Activated T-cell treated with anti-CD3 and anti-CD28 coated beads, Interleukin-2, amount 50 U/mL, for 4 hours (primary cell): ENCODE data around the gene HOXB2. TPM values are rescaled to one million over a fixed set of nuclear protein-coding genes. Genes with fewer than 3 reads are reported as not detected.
A peak's percentile ranks its signal among the peaks of the same experiment; 100 is the strongest.

Experiments used
- ATAC-seq, 2 donors: fragments of 200-7000 bp; cut with Tn5 transposase; one replicate each; pipeline ENCODE4 v1.10.0; 2021
- DNase-seq: peaks from one replicate; pipeline ENCODE4 v3.0.0-alpha.2; 2020
- H3K27me3 Mint-ChIP-seq: one replicate; pipeline ENCODE4 v1.8.0; 2021; ENCODE audit warnings: low read depth, mixed read lengths
- H3K36me3 Mint-ChIP-seq: one replicate; pipeline ENCODE4 v1.8.0; 2022; ENCODE audit warnings: mixed read lengths; ENCODE audit not compliant: insufficient read depth
- H3K4me1 Mint-ChIP-seq: one replicate; pipeline ENCODE4 v1.8.0; 2021; ENCODE audit warnings: low read depth, mixed read lengths
- H3K4me3 Mint-ChIP-seq: one replicate; pipeline ENCODE4 v1.8.0; 2021; ENCODE audit warnings: mild to moderate bottlenecking, moderate library complexity, mixed read lengths
- H3K9me3 Mint-ChIP-seq: one replicate; pipeline ENCODE4 v1.8.0; 2021; ENCODE audit warnings: mixed read lengths
- total RNA-seq, 3 donors: library from RNA; stranded (reverse); gene quantifications; one replicate each; pipeline ENCODE4 v1.2.1, GENCODE V29; 2021

HOXB2 gene
- total RNA-seq, 3 donors from 2014 or later: 12.9 to 21.3 (median 12.9) TPM

GRCh38 chr17:48532261-48532660 lies 12.6 kb downstream of the HOXB2 start:
- H3K4me1 Mint-ChIP-seq: peaks cover 2% of the 10 kb centered on the region

DNA sequence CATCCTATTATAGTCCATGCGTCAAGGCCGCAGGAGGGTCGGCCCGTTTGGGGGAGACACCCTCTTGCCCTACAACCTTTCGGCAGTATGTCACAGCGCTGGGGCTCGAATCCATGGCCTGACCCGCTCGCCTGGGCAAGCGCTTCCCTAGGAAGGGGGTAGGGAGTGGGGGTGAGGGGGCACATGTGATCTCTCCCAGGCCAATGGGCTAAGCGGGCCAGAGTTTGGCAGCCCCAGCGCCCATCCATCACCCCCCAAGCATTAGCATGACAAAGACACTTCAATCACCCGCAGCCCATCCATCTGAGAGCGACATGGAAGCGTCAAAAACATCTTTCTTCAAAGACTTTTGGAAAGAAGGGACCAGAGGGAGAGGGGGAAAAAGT lies 14.0 kb downstream of the HOXB2 start, which contains the start of gene HOXB1:
Gene HOXB1 (minus strand): TSS at position 125 of the 386 bp plus-strand sequence. CDS start 107 bp downstream, at position 18.
- Mint-ChIP-seq H3K4me3 (no peak within 1 kb of the TSS), H3K27me3 (peaks cover 8% of the 10 kb centered on the region), H3K36me3 (no peaks in the 10 kb centered on the region), H3K9me3 (no peaks in the 10 kb centered on the region), H3K4me1 (peaks cover 2% of the 10 kb centered on the region)
- DNase-seq (no peak), ATAC-seq (no peak)

More at GRCh38 chr17:48532261-48532660, 12.6 kb downstream of the HOXB2 start:
- DNase-seq: no peak
- H3K9me3 Mint-ChIP-seq: no peaks in the 10 kb centered on the region
- H3K36me3 Mint-ChIP-seq: no peaks in the 10 kb centered on the region
- no peak for ATAC-seq
- H3K4me3 Mint-ChIP-seq: no peak overlapping the region
- no peaks in the 10 kb centered on the region for H3K27me3 Mint-ChIP-seq

GRCh38 chr17:48530208-48530886 lies 14.6 kb downstream of the HOXB2 start:
- Mint-ChIP-seq H3K36me3 (no peaks in the 10 kb centered on the region), H3K27me3 (peaks cover 12% of the 10 kb centered on the region), H3K4me1 (peaks cover 2% of the 10 kb centered on the region), H3K4me3 (no peak overlapping the region), H3K9me3 (no peaks in the 10 kb centered on the region)
- DNase-seq (no peak), ATAC-seq (peak in 1 of 2 donors; percentile 30)

- peaks cover 2% of the 10 kb centered on the region for H3K4me1 Mint-ChIP-seq
- DNase-seq (no peak), ATAC-seq (no peak)
- no peaks in the 10 kb centered on the region for H3K36me3 Mint-ChIP-seq
- H3K4me3 Mint-ChIP-seq: no peak overlapping the region
- H3K9me3 Mint-ChIP-seq: no peaks in the 10 kb centered on the region
- peaks cover 17% of the 10 kb centered on the region for H3K27me3 Mint-ChIP-seq
These were observed 15.3 kb downstream of the HOXB2 start for GRCh38 chr17:48529683-48530009.

GRCh38 chr17:48528936-48529682 lies 15.8 kb downstream of the HOXB2 start:
- Mint-ChIP-seq H3K27me3 (peaks cover 22% of the 10 kb centered on the region), H3K36me3 (no peaks in the 10 kb centered on the region), H3K4me1 (peaks cover 2% of the 10 kb centered on the region), H3K4me3 (no peak overlapping the region), H3K9me3 (no peaks in the 10 kb centered on the region)
- no peak for DNase-seq
- ATAC-seq: no peak

- H3K27me3 Mint-ChIP-seq: peaks cover 24% of the 10 kb centered on the region
- H3K9me3 Mint-ChIP-seq: no peaks in the 10 kb centered on the region
These were observed 16.6 kb downstream of the HOXB2 start for GRCh38 chr17:48528153-48528935.

GRCh38 chr17:48527547-48527932 lies 17.4 kb downstream of the HOXB2 start:
- Mint-ChIP-seq H3K4me3 (no peak overlapping the region), H3K9me3 (no peaks in the 10 kb centered on the region), H3K4me1 (peaks cover 2% of the 10 kb centered on the region), H3K36me3 (no peaks in the 10 kb centered on the region), H3K27me3 (peaks cover 24% of the 10 kb centered on the region)
- DNase-seq: no peak
- no peak for ATAC-seq

More at GRCh38 chr17:48528153-48528935, 16.6 kb downstream of the HOXB2 start:
- no peak overlapping the region for H3K4me3 Mint-ChIP-seq
- H3K4me1 Mint-ChIP-seq: peaks cover 2% of the 10 kb centered on the region
- no peak for ATAC-seq
- DNase-seq: no peak
- H3K36me3 Mint-ChIP-seq: no peaks in the 10 kb centered on the region

- Mint-ChIP-seq H3K9me3 (no peaks in the 10 kb centered on the region), H3K27me3 (peaks cover 29% of the 10 kb centered on the region), H3K4me1 (peaks cover 2% of the 10 kb centered on the region), H3K4me3 (no peak overlapping the region), H3K36me3 (no peaks in the 10 kb centered on the region)
- peak in 1 of 2 donors; percentile 37 for ATAC-seq
- no peak for DNase-seq
These were observed 18.0 kb downstream of the HOXB2 start for GRCh38 chr17:48526608-48527546.

- peaks cover 38% of the 10 kb centered on the region for H3K27me3 Mint-ChIP-seq
- no peak overlapping the region for H3K4me3 Mint-ChIP-seq
- ATAC-seq: no peak
- no peaks in the 10 kb centered on the region for H3K9me3 Mint-ChIP-seq
- DNase-seq: no peak
- H3K4me1 Mint-ChIP-seq: peaks cover 2% of the 10 kb centered on the region
- no peaks in the 10 kb centered on the region for H3K36me3 Mint-ChIP-seq
These were observed 21.9 kb downstream of the HOXB2 start for GRCh38 chr17:48523010-48523409.

DNA sequence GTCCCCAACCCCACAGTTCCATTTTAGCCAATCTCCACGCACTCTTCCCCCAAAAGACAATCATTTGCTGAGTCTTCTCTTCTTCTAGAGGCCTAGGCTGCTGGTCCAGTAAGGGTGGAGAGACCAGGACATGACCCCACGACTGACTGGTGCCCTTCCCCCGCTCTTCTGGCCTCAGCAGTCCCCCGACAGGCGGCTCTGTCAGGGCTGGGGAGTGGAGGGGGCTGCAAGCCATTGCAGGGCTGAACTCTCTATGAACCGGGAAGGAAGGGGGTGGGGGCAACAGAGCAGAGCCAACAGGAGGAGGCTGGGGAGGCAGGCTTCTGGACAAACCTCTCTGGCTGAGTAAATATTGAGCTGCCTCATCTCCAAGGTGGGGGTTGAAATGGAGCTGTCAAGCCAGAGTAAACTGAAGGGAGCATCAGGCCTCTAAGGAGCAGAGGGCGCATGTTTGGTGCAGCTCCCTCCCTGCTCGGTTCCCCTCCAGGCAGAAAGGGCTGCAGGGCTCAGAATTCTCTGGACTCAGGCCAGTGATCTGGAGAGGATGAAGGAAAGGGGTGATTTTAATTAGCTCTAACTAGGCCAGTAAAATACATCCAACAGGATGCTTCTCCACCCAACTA lies 22.8 kb downstream of the HOXB2 start:
- Mint-ChIP-seq H3K9me3 (no peaks in the 10 kb centered on the region), H3K4me1 (no peaks in the 10 kb centered on the region), H3K27me3 (peaks cover 42% of the 10 kb centered on the region), H3K4me3 (no peak overlapping the region), H3K36me3 (no peaks in the 10 kb centered on the region)
- no peak for DNase-seq
- ATAC-seq: no peak

- H3K9me3 Mint-ChIP-seq: no peaks in the 10 kb centered on the region
- peaks cover 33% of the 10 kb centered on the region for H3K27me3 Mint-ChIP-seq
- no peak for DNase-seq
- H3K36me3 Mint-ChIP-seq: no peaks in the 10 kb centered on the region
- ATAC-seq: no peak
- H3K4me3 Mint-ChIP-seq: no peak overlapping the region
- no peaks in the 10 kb centered on the region for H3K4me1 Mint-ChIP-seq
These were observed 24.3 kb downstream of the HOXB2 start for GRCh38 chr17:48520631-48521079.

GRCh38 chr17:48519427-48519826 lies 25.5 kb downstream of the HOXB2 start:
- no peak for DNase-seq
- H3K27me3 Mint-ChIP-seq: peaks cover 33% of the 10 kb centered on the region
- ATAC-seq: no peak
- no peaks in the 10 kb centered on the region for H3K9me3 Mint-ChIP-seq
- peaks cover 3% of the 10 kb centered on the region for H3K4me1 Mint-ChIP-seq
- H3K4me3 Mint-ChIP-seq: no peak overlapping the region
- H3K36me3 Mint-ChIP-seq: no peaks in the 10 kb centered on the region

DNA sequence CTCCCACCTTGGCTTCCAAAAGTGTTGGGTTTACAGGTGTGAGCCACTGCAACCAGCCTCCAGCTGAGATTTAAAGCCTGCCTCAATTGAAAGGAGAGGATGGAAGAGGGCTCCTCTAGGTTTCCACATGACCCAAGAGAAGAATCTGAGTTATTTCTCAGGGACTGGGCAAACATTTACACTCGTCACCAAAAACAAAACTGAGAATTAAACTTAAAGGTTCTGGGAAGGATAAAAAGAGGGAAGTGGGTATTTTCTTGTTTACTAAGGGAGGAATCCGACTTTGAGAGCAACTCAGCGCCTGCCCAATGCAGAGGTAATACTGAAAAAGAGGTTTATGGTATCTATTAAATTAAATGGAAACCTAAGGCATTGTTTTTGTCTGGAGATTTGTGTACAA lies 27.4 kb downstream of the HOXB2 start:
- Mint-ChIP-seq H3K36me3 (no peaks in the 10 kb centered on the region), H3K4me3 (no peak overlapping the region), H3K27me3 (peaks cover 28% of the 10 kb centered on the region), H3K9me3 (no peaks in the 10 kb centered on the region), H3K4me1 (peaks cover 22% of the 10 kb centered on the region)
- ATAC-seq: no peak
- DNase-seq: no peak
